HepG2 (cell line): ENCODE measurements around the gene LRR1. TPM values are rescaled to one million over a fixed set of nuclear protein-coding genes. Genes with fewer than 3 reads are reported as not detected.
A peak's percentile ranks its signal among the peaks of the same experiment; 100 is the strongest.

ENCODE experiments used
- BORCS8-MEF2B ChIP-seq: sonication (generic); formaldehyde crosslinking; IDR thresholded peaks from 2 replicates; pipeline ENCODE4 v1.8.0; 2022; ENCODE audit warnings: mild to moderate bottlenecking, missing genetic modification reagents
- FLYWCH1 ChIP-seq: sonication (generic); formaldehyde crosslinking; IDR thresholded peaks from 2 replicates; pipeline ENCODE4 v1.8.1; 2023; ENCODE audit warnings: mild to moderate bottlenecking, missing genetic modification reagents
- HNRNPLL ChIP-seq: fragments of 200-400 bp; formaldehyde crosslinking; IDR thresholded peaks from 2 replicates; pipeline ENCODE4 v1.6.1; 2017; ENCODE audit warnings: mild to moderate bottlenecking, low read depth, low read length; ENCODE audit not compliant: poor library complexity, severe bottlenecking
- MAF1 ChIP-seq: sonication (generic); formaldehyde crosslinking; IDR thresholded peaks from 2 replicates; pipeline ENCODE4 v1.5.0; 2020; ENCODE audit warnings: missing genetic modification reagents, borderline replicate concordance
- YEATS4 ChIP-seq: sonication (generic); formaldehyde crosslinking; IDR thresholded peaks from 2 replicates; pipeline ENCODE4 v1.4.0; 2020; ENCODE audit warnings: missing genetic modification reagents, borderline replicate concordance
- ZNF180 ChIP-seq: sonication (generic); formaldehyde crosslinking; IDR thresholded peaks from 2 replicates; pipeline ENCODE4 v1.4.0; 2020; ENCODE audit warnings: low read depth, missing genetic modification reagents, borderline replicate concordance
- ZNF253 ChIP-seq: sonication (generic); formaldehyde crosslinking; IDR thresholded peaks from 2 replicates; pipeline ENCODE4 v1.8.0; 2022; ENCODE audit warnings: mild to moderate bottlenecking, missing genetic modification reagents, borderline replicate concordance
- ZNF33B ChIP-seq: sonication (generic); formaldehyde crosslinking; IDR thresholded peaks from 2 replicates; pipeline ENCODE4 v1.5.1; 2020; ENCODE audit warnings: mild to moderate bottlenecking, missing genetic modification reagents
- ZSCAN29 ChIP-seq: sonication (generic); formaldehyde crosslinking; conservative IDR thresholded peaks from 2 replicates; pipeline ENCODE4 v1.4.0; 2020; ENCODE audit warnings: mild to moderate bottlenecking, missing genetic modification reagents
- polyA plus RNA-seq, 8 experiments: library from polyadenylated mRNA; depleted of rRNA in 3 of 8; stranded (reverse) in 7 of 8; unstranded in 1 of 8; fragments of >200 nt; fragmentation: Illumina TruSeq in 4 of 8; extraction: Trizol in 4 of 8; gene quantifications; 2 replicates each; pipeline versions ENCODE4 v1.2.1 to v1.2.3, GENCODE V29; 2011 to 2016; ENCODE audit warnings: low read depth in 4 of 8, missing spikeins in 1 of 8, mixed read lengths in 1 of 8; ENCODE audit not compliant: insufficient read depth in 1 of 8
- total RNA-seq, 5 experiments: library from RNA; depleted of rRNA; stranded (reverse); fragments of >200 nt; fragmentation: Illumina TruSeq; extraction: Trizol; gene quantifications; 2 replicates each; pipeline ENCODE4 v1.2.3, GENCODE V29; 2016; ENCODE audit warnings: low read depth in 1 of 5
- TF ChIP-seq, protein P1 (sequence below): sonication (generic); formaldehyde crosslinking; IDR thresholded peaks from 2 replicates; pipeline ENCODE4 v1.5.0; 2020; ENCODE audit warnings: missing genetic modification reagents, mild to moderate bottlenecking, borderline replicate concordance
- TF ChIP-seq, protein P2 (sequence below): sonication (generic); formaldehyde crosslinking; IDR thresholded peaks from 2 replicates; pipeline ENCODE4 v1.4.0; 2020; ENCODE audit warnings: low read depth, missing genetic modification reagents
- TF ChIP-seq, protein P3 (sequence below): sonication (generic); formaldehyde crosslinking; IDR thresholded peaks from 2 replicates; pipeline ENCODE4 v1.5.1; 2020; ENCODE audit warnings: missing genetic modification reagents, mild to moderate bottlenecking, borderline replicate concordance
- TF ChIP-seq, protein P4 (sequence below): sonication (generic); formaldehyde crosslinking; IDR thresholded peaks from 2 replicates; pipeline ENCODE4 v1.8.0; 2022; ENCODE audit warnings: missing genetic modification reagents, mild to moderate bottlenecking, inconsistent platforms, borderline replicate concordance
- TF ChIP-seq, protein P5 (sequence below): IDR thresholded peaks from 2 replicates; pipeline ENCODE4 v1.6.1; 2016; ENCODE audit warnings: missing genetic modification reagents, missing compliant biosample characterization
- TF ChIP-seq, protein P6 (sequence below): sonication (generic); formaldehyde crosslinking; IDR thresholded peaks from 2 replicates; pipeline ENCODE4 v1.4.0; 2020; ENCODE audit warnings: missing genetic modification reagents
- TF ChIP-seq, protein P7 (sequence below): sonication (generic); formaldehyde crosslinking; IDR thresholded peaks from 2 replicates; pipeline ENCODE4 v1.4.0; 2020; ENCODE audit warnings: missing genetic modification reagents

LRR1 gene
- total and polyA plus RNA-seq, 2 of the 13 experiments (the other 11 are each of a cell fraction or from before 2014, with no cell fraction given), result 7.0 to 36.2 TPM

DNA sequence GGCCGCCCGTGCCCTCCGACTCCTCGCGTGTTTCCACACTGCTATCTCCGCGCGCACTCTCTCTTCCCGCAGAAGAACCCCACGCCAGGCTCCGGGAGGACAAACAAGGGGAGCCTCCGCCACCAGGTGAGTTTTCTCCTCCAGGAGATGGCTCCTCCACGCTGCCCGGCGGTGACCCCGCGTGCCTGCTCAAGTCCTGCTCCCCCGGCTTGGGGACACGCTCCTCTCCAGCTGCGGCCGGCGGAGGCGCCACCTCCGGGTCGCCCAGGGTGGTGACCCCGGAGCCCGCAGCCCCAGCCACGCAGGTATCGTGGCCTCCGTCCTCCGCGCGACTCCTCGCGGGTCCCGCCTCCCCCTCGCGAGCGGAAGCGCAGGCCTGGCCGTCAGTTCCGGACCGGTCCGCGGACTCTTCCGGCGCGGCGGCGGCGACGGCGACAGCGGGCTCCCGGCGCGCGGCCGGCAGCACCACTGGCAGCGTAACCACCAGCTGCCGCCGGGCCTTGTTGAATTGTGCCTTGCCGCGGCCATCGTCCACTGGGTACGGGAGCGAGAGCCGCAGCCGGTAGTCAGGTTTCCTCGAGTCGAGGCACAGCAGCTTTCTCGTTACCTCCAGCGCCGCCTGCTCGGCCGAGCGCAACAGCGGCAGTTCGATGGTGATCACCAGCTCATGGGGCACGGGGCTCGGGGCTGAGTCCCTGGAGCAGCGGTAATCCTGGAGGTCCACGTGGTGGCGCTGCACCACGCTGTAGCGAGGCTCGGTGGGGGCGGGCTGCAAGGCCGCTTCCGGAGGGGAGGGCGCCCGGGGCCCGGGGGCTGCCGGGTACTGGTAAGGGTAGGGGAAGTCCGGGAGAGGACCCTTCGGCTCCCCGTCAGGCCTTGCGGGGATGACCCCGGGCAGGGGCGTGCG is 35.2 kb downstream of the LRR1 start (continued):
- TF ChIP-seq, protein P1, sequence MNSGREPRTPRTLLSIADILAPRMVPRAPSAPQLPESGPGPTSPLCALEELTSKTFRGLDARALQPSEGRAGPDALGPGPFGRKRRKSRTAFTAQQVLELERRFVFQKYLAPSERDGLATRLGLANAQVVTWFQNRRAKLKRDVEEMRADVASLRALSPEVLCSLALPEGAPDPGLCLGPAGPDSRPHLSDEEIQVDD (CRISPR knock-in tag), result no peak; the same call in 1 of the 2 replicates
- TF ChIP-seq YEATS4 (peak; percentile 61), ZNF180 (no peak), MAF1 (CRISPR knock-in tag) (peak; percentile 40; the same call in 1 of the 2 replicates), FLYWCH1 (CRISPR knock-in tag) (peak; percentile 6; the same call in 1 of the 2 replicates), ZNF253 (peak; percentile 86; the same call in 1 of the 2 replicates), ZNF33B (CRISPR knock-in tag) (no peak), ZSCAN29 (no peak), HNRNPLL (peak; percentile 99), BORCS8-MEF2B (CRISPR knock-in tag) (peak; percentile 48; the same call in 1 of the 2 replicates)
- TF ChIP-seq, protein P2, sequence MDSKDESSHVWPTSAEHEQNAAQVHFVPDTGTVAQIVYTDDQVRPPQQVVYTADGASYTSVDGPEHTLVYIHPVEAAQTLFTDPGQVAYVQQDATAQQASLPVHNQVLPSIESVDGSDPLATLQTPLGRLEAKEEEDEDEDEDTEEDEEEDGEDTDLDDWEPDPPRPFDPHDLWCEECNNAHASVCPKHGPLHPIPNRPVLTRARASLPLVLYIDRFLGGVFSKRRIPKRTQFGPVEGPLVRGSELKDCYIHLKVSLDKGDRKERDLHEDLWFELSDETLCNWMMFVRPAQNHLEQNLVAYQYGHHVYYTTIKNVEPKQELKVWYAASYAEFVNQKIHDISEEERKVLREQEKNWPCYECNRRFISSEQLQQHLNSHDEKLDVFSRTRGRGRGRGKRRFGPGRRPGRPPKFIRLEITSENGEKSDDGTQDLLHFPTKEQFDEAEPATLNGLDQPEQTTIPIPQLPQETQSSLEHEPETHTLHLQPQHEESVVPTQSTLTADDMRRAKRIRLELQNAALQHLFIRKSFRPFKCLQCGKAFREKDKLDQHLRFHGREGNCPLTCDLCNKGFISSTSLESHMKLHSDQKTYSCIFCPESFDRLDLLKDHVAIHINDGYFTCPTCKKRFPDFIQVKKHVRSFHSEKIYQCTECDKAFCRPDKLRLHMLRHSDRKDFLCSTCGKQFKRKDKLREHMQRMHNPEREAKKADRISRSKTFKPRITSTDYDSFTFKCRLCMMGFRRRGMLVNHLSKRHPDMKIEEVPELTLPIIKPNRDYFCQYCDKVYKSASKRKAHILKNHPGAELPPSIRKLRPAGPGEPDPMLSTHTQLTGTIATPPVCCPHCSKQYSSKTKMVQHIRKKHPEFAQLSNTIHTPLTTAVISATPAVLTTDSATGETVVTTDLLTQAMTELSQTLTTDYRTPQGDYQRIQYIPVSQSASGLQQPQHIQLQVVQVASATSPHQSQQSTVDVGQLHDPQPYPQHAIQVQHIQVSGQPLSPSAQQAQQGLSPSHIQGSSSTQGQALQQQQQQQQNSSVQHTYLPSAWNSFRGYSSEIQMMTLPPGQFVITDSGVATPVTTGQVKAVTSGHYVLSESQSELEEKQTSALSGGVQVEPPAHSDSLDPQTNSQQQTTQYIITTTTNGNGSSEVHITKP (CRISPR knock-in tag), result peak; percentile 38; the same call in 1 of the 2 replicates
- TF ChIP-seq, protein P3, sequence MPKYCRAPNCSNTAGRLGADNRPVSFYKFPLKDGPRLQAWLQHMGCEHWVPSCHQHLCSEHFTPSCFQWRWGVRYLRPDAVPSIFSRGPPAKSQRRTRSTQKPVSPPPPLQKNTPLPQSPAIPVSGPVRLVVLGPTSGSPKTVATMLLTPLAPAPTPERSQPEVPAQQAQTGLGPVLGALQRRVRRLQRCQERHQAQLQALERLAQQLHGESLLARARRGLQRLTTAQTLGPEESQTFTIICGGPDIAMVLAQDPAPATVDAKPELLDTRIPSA (CRISPR knock-in tag), result peak; percentile 87; the same call in 1 of the 2 replicates
- TF ChIP-seq, protein P4, sequence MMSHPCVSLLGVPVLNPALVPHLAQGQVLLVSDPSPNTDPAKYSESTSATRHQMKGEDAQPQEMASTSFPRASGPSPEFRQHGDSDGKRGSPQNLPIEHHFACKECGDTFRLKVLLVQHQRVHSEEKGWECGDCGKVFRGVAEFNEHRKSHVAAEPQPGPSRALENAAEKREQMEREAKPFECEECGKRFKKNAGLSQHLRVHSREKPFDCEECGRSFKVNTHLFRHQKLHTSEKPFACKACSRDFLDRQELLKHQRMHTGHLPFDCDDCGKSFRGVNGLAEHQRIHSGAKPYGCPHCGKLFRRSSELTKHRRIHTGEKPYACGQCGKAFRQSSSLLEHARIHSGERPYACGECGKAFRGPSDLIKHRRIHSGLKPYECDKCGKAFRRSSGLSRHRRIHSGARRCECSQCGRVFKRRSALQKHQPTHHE (CRISPR knock-in tag), result no peak
- TF ChIP-seq, protein P5, sequence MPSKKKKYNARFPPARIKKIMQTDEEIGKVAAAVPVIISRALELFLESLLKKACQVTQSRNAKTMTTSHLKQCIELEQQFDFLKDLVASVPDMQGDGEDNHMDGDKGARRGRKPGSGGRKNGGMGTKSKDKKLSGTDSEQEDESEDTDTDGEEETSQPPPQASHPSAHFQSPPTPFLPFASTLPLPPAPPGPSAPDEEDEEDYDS (CRISPR knock-in tag), result peak; percentile 34
- TF ChIP-seq, protein P6, sequence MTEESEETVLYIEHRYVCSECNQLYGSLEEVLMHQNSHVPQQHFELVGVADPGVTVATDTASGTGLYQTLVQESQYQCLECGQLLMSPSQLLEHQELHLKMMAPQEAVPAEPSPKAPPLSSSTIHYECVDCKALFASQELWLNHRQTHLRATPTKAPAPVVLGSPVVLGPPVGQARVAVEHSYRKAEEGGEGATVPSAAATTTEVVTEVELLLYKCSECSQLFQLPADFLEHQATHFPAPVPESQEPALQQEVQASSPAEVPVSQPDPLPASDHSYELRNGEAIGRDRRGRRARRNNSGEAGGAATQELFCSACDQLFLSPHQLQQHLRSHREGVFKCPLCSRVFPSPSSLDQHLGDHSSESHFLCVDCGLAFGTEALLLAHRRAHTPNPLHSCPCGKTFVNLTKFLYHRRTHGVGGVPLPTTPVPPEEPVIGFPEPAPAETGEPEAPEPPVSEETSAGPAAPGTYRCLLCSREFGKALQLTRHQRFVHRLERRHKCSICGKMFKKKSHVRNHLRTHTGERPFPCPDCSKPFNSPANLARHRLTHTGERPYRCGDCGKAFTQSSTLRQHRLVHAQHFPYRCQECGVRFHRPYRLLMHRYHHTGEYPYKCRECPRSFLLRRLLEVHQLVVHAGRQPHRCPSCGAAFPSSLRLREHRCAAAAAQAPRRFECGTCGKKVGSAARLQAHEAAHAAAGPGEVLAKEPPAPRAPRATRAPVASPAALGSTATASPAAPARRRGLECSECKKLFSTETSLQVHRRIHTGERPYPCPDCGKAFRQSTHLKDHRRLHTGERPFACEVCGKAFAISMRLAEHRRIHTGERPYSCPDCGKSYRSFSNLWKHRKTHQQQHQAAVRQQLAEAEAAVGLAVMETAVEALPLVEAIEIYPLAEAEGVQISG (CRISPR knock-in tag), result peak; percentile 95
- TF ChIP-seq, protein P7, sequence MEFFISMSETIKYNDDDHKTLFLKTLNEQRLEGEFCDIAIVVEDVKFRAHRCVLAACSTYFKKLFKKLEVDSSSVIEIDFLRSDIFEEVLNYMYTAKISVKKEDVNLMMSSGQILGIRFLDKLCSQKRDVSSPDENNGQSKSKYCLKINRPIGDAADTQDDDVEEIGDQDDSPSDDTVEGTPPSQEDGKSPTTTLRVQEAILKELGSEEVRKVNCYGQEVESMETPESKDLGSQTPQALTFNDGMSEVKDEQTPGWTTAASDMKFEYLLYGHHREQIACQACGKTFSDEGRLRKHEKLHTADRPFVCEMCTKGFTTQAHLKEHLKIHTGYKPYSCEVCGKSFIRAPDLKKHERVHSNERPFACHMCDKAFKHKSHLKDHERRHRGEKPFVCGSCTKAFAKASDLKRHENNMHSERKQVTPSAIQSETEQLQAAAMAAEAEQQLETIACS, result peak; percentile 69; the same call in 1 of the 2 replicates
